IPS-18c (cell line): ENCODE data around the gene LRRC75A.
"Not testable (repeated sequence)": the region's sequence is repeated elsewhere in the genome, so short reads cannot be mapped to it uniquely, and the experiment has no call there.

Source experiments
- H3K4me3 ChIP-seq: 2 replicates; pipeline ENCODE4 v1.7.0; 2013; ENCODE audit warnings: low read depth, mild to moderate bottlenecking, low read length, moderate library complexity; ENCODE audit not compliant: insufficient read depth
- H3K9me3 ChIP-seq: one replicate; pipeline ENCODE4 v1.6.1; 2013; ENCODE audit warnings: mild to moderate bottlenecking, low read length, moderate library complexity; ENCODE audit not compliant: control insufficient read depth, insufficient read depth

LRRC75A gene

DNA sequence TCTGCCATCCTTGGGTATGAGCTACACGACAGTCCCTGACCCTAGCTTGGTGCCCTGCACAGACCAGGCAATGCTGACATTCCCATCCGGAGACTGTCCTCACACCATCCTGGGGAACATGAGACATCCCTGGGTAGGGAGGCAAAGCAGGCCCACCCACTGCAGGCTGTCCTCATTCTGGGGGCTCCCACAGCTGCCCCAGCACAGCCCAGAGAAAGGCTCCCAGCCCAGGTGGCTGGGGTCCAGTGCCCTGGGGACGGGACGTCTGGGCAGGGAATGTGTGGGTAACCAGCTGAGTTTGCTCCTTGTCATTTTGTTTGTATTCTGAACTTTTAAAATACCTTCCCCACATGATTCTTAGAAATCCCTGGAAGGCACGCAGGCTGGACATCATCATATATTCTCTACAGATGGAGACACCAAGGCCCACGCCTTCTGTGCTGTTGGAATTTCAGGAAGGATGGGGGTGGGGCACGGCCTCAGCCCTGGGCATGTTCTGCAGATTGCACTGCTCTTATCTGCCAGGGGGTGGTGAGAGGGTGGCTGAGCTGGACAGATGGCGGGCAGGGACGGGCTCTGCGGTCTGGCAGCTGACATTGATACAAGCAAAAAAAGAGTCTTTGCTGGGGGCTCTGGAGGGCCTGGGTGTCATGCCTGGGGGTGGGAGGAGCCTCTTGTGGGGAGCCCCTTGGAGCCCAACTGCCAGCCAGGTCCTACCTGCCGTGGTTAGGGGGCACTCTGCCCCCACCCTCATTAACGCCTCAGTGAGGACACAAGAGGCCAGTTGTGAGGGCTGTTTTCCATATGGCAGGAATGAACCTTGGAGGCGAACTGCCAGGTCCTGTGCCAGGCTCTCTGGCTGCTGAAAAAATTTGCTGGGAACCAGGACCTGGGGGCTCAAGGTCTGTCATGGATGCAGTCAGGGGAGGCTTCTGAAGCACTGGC is 28.4 kb downstream of the LRRC75A start:
- H3K9me3 ChIP-seq: no peaks in the 10 kb centered on the region
- no peak overlapping the region for H3K4me3 ChIP-seq

DNA sequence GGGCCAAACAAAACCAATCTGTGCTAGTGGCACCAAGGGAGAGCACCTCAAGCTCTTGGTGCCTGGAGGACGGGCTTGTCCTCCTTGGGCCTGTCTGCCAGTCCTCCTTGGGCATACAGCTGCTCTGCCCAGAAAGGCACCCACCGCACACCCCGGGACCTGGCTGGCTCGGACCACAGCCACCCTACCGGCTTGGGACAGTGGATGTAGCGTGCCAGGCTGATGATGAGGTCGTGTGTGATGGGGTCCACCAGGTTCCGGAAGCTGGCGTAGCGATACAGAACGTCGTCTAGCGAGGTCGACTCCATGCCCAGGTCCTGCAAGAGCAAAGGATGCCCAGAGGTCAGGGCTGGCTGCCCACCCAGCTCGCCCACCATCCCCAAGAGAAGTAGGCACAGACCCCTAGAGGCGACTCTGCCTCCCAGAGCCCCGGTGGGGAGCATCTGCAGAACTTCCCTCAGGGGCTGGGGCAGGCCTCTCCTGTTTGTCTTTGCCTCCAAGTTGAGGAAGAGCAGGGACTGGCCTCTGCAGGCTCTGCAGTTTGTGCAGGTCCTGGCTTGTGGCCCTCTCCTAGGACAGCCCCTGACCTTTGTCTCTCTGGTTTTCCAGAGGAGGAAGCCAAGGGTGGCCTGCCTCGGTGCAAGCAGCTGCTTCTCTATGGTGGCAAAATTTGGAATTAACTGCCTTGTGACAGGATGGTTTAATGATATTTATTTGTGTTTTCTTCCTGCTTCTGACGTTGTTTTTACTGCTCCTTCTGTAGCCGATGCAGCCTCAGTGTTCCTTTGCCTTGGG is 29.7 kb downstream of the LRRC75A start:
- H3K4me3 ChIP-seq: no peak overlapping the region; the same call in 1 of the 2 replicates
- H3K9me3 ChIP-seq: no peaks in the 10 kb centered on the region

DNA sequence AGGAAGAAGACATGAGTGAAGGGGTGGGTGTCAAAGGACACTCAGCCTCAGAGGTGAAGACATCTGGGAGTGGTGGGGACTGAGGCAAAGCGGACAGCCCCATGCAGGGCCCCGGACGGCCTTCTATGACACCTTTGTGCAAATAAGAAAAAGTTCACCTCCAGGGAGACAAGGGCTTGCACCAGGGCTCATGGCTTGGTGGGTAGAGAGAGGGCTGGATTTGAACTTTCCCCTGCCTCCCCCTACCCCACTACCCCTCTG is 30.5 kb downstream of the LRRC75A start:
- H3K4me3 ChIP-seq: no peak overlapping the region
- no peaks in the 10 kb centered on the region for H3K9me3 ChIP-seq

DNA sequence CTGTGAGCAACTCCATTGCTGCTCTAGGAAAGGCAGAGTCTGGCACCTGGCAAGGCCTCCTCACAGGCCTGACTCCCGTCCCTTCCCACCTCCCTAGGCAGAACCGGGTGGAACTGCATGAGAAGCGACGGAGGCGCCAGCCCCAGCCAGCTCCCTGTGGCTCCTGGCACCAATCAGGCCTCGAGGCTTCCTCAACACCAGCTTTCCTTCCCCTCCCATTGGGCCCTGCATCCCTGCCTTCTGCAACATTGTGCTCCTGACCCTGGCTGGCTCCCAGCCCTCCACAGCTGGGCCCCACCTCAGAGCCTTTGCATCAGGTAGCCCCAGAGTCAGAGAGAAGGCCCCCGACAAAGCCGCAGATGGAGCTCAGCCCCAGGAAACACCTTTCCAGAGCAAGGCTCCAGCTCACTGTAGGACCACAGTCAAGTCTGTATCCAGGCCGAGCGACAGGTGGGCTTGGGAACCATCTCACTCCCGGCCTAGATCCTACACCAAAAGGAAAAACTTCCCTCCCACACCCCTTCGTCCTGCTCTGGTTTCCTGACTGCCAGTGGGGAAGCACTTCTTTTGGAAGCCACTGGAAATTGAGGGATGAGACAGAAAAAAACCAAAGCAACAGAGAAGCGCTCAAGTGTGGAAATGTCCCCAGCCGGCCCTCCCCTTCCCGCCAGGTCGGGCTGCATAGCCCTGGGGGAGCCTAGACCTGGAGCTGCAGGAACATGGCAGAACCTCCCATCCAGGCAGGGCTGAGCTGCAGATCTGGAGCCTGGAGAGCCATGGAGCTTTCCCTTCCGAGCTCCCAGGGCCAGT is 31.0 kb downstream of the LRRC75A start:
- Histone ChIP-seq H3K9me3 (no peaks in the 10 kb centered on the region), H3K4me3 (no peak overlapping the region)

DNA sequence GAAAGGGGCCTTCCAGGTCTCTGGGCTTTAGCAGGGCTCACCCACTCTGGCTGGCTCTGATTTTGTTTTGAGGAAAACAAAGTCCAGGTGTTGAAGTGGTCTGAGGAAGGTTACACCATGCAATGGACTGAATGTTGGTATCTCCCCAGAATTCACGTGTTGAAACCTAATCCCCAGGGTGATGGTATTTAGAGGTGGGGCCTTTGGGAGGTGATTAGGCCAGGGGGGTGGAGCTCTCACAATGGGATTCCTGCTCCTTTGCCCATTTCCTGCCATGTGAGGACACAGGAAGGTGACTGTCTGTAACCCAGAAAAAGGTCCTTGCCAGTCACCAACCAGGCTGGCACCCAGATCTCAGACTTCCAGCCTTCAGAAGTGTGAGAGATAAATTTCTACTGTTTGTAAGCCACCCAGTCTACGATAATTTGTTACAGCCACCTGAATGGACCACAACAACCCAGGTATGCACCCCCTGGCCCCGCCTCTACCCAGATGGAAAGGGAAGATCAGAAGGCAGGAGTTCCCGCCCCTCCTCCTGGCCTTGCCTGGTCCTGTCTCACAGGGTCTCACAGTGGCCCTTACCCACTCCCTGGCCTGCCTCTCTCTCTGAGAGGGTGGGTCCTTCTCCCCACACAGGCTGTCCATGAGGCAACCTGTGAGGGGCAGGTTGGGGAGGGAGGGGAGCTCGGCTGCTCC is 32.0 kb downstream of the LRRC75A start:
- no peaks in the 10 kb centered on the region for H3K9me3 ChIP-seq
- H3K4me3 ChIP-seq: no peak overlapping the region

DNA sequence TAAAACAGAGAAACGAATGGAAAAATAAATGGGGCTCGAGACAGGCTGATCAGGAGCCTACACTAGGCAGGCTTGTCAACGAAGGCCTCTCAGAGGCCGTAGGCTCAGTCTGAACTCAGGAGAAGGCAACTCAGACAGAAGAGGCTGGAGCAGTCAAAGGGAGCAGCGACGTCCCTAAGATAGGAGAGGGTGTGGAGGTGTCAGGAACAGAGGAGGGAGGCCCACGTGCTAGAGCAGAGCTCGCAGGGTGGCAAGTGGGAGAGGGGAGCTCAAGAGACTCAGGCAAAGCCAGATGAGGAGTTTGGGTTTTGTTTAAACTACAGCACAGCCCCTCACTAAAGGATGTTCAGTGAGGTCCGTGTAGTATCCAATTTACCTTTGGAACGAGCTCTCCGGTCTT is 32.7 kb downstream of the LRRC75A start:
- no peaks in the 10 kb centered on the region for H3K9me3 ChIP-seq
- H3K4me3 ChIP-seq: no peak overlapping the region

DNA sequence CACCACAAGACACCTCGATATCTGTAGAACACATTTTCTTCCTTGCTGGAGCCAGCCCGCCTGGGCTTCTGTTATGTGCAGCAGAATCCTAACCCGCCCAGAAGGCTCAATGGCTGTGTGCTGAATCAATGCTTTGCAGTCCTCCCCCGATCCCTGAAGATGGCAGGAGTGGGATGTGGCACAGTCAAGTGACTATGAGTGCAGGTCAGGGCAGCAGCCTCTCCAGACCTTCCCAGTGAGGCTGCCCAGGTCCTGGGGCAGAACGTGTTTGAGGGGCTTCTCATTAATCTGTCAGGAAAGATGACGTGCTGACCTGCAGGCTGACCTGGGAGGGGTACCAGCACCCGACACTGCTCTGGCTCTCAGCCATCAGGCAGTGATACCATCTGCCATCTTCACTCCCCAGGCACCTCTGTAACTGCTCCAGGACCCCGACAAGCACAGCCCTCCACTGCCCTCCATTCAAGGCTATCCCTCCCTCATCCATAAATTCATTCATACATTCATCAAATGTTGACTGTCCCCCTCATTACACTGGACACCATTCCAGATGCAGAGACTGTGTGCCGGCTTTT is 35.2 kb downstream of the LRRC75A start:
- Histone ChIP-seq H3K9me3 (no peaks in the 10 kb centered on the region), H3K4me3 (no peak overlapping the region)

DNA sequence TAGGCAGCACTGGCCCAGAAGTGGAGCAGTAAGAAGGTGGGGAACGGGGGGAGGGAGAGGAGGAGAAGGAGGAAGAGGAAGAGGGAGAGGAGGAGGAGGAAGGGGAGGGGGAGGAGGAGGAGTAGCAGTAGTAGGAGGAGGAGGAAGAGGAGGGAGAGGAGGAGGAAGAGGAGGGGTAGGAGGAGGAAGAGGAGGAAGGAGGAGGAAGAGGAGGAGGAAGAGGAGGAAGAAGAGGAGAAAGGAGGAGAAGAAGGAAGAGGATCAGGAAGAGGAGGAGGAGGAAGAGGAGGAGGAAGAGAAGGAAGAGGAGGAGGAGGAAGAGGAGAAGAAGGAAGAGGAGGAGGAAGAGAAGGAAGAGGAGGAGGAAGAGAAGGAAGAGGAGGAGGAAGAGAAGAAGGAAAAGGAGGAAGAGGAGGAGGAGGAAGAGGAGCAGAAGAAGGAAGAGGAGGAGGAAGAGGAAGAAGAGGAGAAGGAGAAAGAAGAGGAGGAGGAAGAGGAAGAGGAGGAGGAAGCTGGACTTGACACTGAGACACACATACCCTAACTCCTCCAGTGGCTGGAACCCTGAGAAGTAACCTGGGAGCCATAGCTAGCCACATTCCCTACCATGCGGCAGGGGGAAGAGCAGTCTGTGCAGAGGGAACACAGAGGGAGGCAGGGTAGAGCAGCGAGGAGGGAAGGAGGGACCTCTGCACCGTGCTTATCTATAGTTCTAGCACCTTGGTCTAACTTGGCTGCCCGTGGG is 35.8 kb downstream of the LRRC75A start:
- Histone ChIP-seq H3K9me3 (no peaks in the 10 kb centered on the region), H3K4me3 (no peak overlapping the region)

DNA sequence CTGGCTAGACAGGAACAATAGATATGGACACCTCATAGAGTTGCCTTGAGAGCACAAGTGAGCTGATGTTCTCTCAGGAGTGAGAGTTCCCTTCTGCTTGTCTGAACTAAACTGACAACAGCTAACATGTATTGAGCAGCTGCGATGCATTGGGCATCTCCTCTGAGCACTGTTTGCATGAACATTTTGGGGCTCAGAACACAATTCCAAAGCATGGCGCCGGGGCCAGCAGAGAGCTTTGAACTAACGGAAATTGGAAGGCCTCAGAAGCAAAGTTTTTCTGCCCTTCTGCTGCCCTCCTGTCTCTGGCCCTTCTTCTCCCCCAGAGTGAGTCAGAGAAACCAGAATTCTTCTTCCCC is 38.5 kb downstream of the LRRC75A start:
- Histone ChIP-seq H3K9me3 (no peaks in the 10 kb centered on the region), H3K4me3 (no peak overlapping the region)

DNA sequence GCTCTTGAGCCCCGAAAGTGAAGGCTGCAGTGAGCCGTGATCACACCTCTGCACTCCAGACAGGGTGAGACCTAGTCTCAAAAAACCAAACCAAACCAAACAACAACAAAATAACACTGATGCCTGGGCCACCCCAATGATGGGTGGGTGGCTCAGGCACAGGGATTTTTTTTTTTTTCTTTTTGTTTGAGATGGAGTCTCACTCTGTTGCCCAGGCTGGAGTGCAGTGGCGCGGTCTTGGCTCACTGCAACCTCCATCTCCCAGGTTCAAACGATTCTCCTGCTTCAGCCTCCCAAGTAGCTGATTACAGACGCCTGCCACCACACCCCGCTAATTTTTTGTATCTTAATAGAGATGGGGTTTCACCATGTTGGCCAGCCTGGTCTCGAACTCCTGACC is 39.7 kb downstream of the LRRC75A start:
- H3K4me3 ChIP-seq, H3K9me3 ChIP-seq: not testable (repeated sequence)

DNA sequence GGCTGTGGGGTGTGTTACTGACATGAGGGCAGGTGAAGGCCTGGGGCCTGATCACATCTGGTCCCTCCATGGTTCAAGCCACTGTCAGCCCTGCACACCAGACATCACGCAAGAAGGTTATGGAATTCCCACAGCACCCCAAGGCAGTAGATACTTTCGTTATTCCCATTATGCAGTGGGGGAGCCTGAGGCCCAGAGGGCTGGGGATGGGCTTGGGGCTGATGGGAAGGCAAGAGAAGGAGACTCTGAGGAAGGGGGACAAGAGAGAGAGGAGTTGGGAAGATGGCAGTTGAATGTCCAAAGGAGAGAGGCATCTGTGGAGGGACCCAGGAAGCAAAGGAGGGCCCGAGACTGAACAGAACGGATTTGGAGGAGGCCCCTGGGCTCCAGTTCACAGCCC is 42.0 kb downstream of the LRRC75A start:
- Histone ChIP-seq H3K4me3 (no peak overlapping the region), H3K9me3 (no peaks in the 10 kb centered on the region)

DNA sequence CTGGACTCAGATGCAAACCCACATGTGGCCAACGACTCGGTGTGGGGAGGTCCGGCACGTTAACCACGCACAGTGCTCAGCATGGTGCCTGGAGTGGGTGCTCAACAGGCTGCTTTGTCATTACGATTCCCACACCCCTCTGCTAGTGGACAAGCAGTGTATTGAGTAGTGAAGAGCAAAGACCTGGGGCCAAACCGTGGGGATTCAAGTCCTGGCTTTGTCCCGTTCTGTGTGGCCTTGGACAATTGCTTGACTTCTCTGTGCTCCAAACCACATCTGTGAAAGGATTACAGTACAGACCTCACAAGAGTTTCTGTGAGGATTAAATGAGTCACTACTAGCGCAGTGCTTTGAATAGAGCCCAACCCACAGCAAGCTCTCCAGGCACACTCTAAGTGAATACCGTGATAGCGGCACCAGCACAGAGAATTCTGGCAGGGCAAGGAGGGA is 42.8 kb downstream of the LRRC75A start:
- Histone ChIP-seq H3K4me3 (no peak overlapping the region), H3K9me3 (no peaks in the 10 kb centered on the region)

DNA sequence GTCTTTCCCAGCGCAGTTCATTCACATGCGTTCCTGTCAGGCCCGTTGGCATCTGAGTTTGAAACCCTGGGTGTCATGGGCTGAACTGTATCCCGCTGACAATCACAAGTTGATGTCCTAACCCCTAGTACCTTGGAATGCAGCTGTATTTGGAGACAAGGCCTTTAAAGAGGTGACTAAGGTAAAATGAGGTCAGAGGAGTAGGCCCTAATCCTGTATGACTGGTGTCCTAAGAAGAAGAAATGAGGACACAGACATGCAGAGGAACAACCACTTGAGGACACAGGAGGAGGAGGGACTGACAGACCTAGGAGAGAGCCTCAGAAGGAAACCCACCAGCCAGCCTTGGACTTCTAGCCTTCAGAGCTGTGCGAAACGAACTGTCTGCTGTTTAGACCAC is 43.5 kb downstream of the LRRC75A start:
- H3K4me3 ChIP-seq: no peak overlapping the region
- no peaks in the 10 kb centered on the region for H3K9me3 ChIP-seq

DNA sequence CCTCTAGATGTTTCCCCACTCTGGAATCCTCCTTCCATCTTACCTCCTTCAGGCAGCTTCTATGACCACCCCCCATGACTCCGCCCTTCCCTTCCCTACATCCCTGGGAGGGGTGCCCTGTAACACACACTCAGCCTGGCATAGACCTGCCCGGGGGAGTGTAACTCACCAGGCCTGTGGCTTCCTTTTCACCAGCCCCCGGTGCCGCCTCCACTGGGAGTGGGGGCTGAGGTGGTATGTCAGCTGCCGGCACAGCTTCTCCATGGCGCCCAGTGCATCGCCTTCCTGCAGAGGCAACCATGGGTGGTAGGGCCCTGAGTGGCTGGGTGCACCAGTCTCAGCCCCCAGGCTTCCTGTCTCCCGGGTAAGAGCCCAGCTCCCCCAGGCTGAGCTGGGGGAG is 44.3 kb downstream of the LRRC75A start:
- H3K4me3 ChIP-seq: no peak overlapping the region

DNA sequence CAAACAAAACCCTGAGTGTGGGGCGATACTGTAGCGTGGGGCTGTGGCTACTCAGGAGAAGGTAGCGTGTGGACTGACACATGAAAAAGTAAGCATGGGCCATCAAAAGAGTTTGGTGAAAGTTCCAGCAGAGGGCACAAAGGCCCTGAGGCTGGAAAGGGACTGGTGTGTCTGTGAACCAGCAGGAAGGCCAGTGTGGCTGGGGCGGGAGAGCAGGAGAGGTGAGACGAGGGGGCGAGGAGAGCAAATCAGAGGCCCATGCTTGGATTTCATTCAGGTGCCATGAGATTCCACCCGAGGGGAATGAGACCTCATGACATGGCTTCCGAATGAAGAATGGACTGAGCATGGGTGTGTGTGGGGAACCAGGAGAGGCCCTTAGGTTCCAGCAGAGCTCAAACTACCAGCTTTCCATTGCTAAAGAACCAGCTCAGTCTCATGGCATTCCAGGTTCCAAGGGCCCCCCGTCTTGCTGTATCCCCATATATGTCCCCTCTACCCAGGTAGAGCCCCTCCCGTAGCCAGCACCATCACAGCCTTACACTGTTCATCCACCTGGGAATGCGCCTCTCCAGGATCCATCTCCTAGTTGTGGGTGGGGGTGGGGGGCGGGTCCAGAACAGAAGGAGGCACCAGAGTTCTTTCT is 45.5 kb downstream of the LRRC75A start:
- no peak overlapping the region for H3K4me3 ChIP-seq
- no peaks in the 10 kb centered on the region for H3K9me3 ChIP-seq

More for the DNA sequence above, 44.3 kb downstream of the LRRC75A start:
- no peaks in the 10 kb centered on the region for H3K9me3 ChIP-seq
